Ishikawa (cell line): ENCODE measurements around the gene FCN2.

Source experiments
- CEBPB ChIP-seq: IDR thresholded peaks from 2 replicates; pipeline ENCODE4 v1.6.1; 2012
- CREB1 ChIP-seq: IDR thresholded peaks from 2 replicates; pipeline ENCODE4 v1.6.1; 2012; ENCODE audit warnings: low read depth
- EGR1 ChIP-seq: IDR thresholded peaks from 2 replicates; pipeline ENCODE4 v1.6.1; 2012
- EP300 ChIP-seq: IDR thresholded peaks from 2 replicates; pipeline ENCODE4 v1.6.1; 2012; ENCODE audit warnings: borderline replicate concordance
- FOXM1 ChIP-seq: IDR thresholded peaks from 2 replicates; pipeline ENCODE4 v1.6.1; 2012; ENCODE audit warnings: low read depth, borderline replicate concordance
- MAX ChIP-seq: IDR thresholded peaks from 2 replicates; pipeline ENCODE4 v1.6.1; 2012
- NFIC ChIP-seq: IDR thresholded peaks from 2 replicates; pipeline ENCODE4 v1.6.1; 2012
- RAD21 ChIP-seq: IDR thresholded peaks from 2 replicates; pipeline ENCODE4 v1.6.1; 2012; ENCODE audit warnings: low read depth
- REST ChIP-seq: IDR thresholded peaks from 2 replicates; pipeline ENCODE4 v1.6.1; 2012; ENCODE audit warnings: low read depth, mild to moderate bottlenecking
- TAF1 ChIP-seq: IDR thresholded peaks from 2 replicates; pipeline ENCODE4 v1.6.1; 2012; ENCODE audit warnings: low read depth, mild to moderate bottlenecking
- TCF12 ChIP-seq: IDR thresholded peaks from 2 replicates; pipeline ENCODE4 v1.6.1; 2012; ENCODE audit warnings: low read depth
- TEAD4 ChIP-seq: IDR thresholded peaks from 2 replicates; pipeline ENCODE4 v1.6.1; 2012
- USF1 ChIP-seq: IDR thresholded peaks from 2 replicates; pipeline ENCODE4 v1.6.1; 2012
- YY1 ChIP-seq: IDR thresholded peaks from 2 replicates; pipeline ENCODE4 v1.6.1; 2012; ENCODE audit warnings: low read depth
- ZBTB7A ChIP-seq: IDR thresholded peaks from 2 replicates; pipeline ENCODE4 v1.6.1; 2012; ENCODE audit warnings: low read depth

FCN2 gene

DNA sequence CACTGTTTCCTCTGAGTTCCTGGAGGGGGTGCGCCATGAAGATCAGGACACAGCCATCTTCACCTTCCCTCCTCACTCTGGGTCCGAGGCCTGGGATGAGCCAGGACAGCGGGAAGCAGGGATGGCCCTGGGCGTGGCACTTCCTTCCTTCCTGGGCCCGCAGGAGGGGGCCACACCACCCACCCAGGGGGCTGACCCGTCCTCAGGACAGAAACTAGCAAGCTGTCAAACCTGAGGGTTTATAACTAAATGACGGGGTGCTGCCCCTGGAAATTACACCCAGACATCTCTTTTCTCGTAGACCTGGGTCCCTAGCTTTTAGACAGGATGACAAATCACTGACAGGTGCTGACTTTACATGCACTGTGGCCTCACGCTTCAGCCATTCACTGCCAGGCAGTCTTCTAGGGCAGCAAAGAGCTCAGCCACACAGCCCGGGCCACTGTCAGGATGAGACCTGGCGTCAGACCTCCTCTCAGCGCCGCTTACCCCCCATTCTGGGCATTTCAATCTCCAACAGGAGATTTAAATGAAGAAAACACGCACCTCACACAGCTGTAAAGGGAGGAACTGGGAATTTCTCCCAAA lies 8.1 kb downstream of the FCN2 start:
- TF ChIP-seq RAD21, result no peak
- TF ChIP-seq TAF1, result no peak
- no peak for TF ChIP-seq CREB1
- no peak for TF ChIP-seq NFIC
- no peak for TF ChIP-seq TEAD4
- TF ChIP-seq MAX, result no peak
- TF ChIP-seq REST, result no peak
- TF ChIP-seq EGR1, result no peak

DNA sequence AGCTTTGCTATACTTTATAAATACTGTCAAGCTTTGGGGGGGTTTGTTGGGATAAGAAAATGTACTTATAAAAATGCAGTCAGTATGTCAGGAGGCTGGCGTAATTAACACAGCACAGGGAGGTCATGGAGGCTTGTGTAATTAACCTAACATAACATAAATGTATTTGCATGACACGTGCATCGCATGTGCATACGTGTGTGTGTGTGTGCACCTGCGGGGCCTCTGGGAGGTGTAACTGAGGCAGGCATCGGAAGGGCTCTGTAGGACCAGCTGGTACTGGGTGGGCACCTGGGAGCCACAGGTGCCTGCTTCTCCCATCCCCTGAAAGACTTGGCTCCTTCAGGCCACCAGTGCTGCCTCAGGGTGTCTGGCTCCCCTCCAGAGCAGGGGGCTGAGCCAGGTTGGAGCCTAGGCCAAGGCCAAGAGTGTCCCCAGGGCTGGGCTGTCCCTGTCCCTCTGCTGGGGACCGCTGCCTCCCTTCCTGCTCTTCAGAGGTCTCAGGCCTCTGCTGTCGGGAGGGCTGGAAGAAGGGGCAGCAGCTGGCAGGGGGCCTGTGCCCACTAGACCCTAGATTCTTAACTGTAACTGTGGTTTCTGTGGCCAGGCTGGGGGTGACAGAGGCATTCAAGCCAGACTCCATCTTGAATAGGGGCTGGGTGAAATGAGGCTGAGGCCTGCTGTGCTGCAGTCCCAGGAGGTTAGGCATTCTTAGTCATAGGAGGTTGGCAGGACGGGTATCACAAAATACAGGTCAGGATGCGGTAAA lies 9.0 kb downstream of the FCN2 start:
- TF ChIP-seq MAX (no peak), TEAD4 (no peak), CEBPB (no peak), TAF1 (no peak), ZBTB7A (no peak), REST (no peak), EGR1 (no peak), EP300 (no peak), NFIC (no peak), USF1 (no peak), FOXM1 (no peak)

DNA sequence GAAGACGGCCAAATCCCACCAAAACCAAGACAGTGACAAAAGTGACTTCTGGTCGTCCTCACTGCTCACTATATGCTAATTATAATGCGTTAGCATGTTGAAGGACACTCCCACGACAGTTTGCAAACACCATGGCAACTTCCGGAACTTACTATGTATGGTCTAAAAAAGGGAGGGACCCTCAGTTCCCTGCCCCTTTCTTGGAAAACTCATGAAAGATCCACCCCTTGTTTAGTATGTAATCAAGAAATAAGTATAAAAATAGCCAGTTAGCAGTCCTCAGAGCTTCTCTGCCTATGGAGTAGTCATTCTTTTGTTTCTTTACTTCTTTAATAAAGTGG lies 9.5 kb downstream of the FCN2 start:
- TF ChIP-seq TAF1, result no peak
- TF ChIP-seq TCF12, result no peak
- TF ChIP-seq MAX, result no peak
- TF ChIP-seq NFIC, result no peak
- TF ChIP-seq ZBTB7A, result no peak
- no peak for TF ChIP-seq USF1
- TF ChIP-seq YY1, result no peak
- no peak for TF ChIP-seq EGR1
- TF ChIP-seq REST, result no peak
- TF ChIP-seq TEAD4, result no peak
- no peak for TF ChIP-seq CREB1
- TF ChIP-seq EP300, result no peak
- no peak for TF ChIP-seq RAD21
- no peak for TF ChIP-seq FOXM1
- no peak for TF ChIP-seq CEBPB

DNA sequence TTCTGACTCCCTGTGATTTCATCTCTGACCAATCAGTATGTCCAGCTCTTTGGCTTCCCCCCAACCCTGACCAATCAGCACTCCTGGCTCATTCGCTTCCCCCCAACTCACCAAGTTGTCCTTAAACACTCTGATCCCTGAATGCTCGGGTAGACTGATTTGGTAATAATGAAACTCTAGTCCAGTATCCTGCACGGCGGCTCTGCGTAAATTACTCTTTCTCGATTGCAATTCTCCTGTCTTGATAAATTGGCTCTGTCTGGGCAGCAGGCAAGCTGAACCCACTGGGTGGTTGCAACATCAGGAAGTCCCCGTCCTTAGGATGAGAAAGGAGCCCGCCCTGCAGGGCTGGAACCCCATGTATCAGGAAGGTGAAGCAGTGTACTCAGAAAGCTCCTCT lies 10.4 kb downstream of the FCN2 start:
- TF ChIP-seq REST, result no peak
- TF ChIP-seq CEBPB, result no peak
- TF ChIP-seq TCF12, result no peak
- no peak for TF ChIP-seq ZBTB7A
- no peak for TF ChIP-seq EGR1
- no peak for TF ChIP-seq RAD21
- no peak for TF ChIP-seq FOXM1
- no peak for TF ChIP-seq TAF1
- TF ChIP-seq YY1, result no peak
